Astrocyte (in vitro differentiated cells and primary cell): ENCODE results near the gene SMIM43. TPM values are rescaled to one million over a fixed set of nuclear protein-coding genes. Genes with fewer than 3 reads are reported as not detected.

Source experiments
- DNase-seq: peaks from one replicate; pipeline ENCODE4 v3.0.0-alpha.2; 2010; ENCODE audit warnings: low read depth
- FAIRE-seq: peaks from 2 replicates; lab custom pipeline; 2011; peaks lifted over from hg19 to GRCh38; lab: Jason Lieb, UNC
- H2AFZ ChIP-seq: 2 replicates; pipeline ENCODE4 v1.6.0; 2012; ENCODE audit warnings: low read depth, low read length, inconsistent platforms
- H3K27ac ChIP-seq: 2 replicates; pipeline ENCODE4 v1.5.1; 2011; ENCODE audit warnings: low read depth, low read length, inconsistent platforms
- H3K27me3 ChIP-seq: 2 replicates; pipeline ENCODE4 v1.6.0; 2011; ENCODE audit warnings: low read length, inconsistent platforms; ENCODE audit not compliant: insufficient read depth
- H3K36me3 ChIP-seq: 2 replicates; pipeline ENCODE4 v1.5.1; 2011; ENCODE audit warnings: low read length, inconsistent platforms; ENCODE audit not compliant: insufficient read depth
- H3K4me1 ChIP-seq: 2 replicates; pipeline ENCODE4 v1.5.1; 2011; ENCODE audit warnings: low read length, inconsistent platforms; ENCODE audit not compliant: insufficient read depth
- H3K4me2 ChIP-seq: 2 replicates; pipeline ENCODE4 v1.6.0; 2012; ENCODE audit warnings: low read length, inconsistent platforms
- H3K4me3 ChIP-seq: 2 replicates; pipeline ENCODE4 v1.5.1; 2011; ENCODE audit warnings: low read depth, mild to moderate bottlenecking, low read length, inconsistent platforms; ENCODE audit not compliant: insufficient read depth
- H3K79me2 ChIP-seq: 2 replicates; pipeline ENCODE4 v1.6.0; 2012; ENCODE audit warnings: mild to moderate bottlenecking, low read length, inconsistent platforms; ENCODE audit not compliant: insufficient read depth
- H3K9ac ChIP-seq: 2 replicates; pipeline ENCODE4 v1.6.0; 2012; ENCODE audit warnings: mild to moderate bottlenecking, low read length, inconsistent platforms
- H3K9me3 ChIP-seq: 2 replicates; pipeline ENCODE4 v1.5.1; 2012; ENCODE audit warnings: low read depth, mild to moderate bottlenecking, low read length, inconsistent platforms; ENCODE audit not compliant: insufficient read depth
- H4K20me1 ChIP-seq: 2 replicates; pipeline ENCODE4 v1.6.0; 2012; ENCODE audit warnings: low read length, inconsistent platforms; ENCODE audit not compliant: insufficient read depth
- H3K27ac Mint-ChIP-seq: one replicate; pipeline ENCODE4 v1.8.0; 2021; ENCODE audit warnings: mild to moderate bottlenecking, mixed read lengths; ENCODE audit not compliant: unreplicated experiment
- H3K27me3 Mint-ChIP-seq: one replicate; pipeline ENCODE4 v1.8.0; 2021; ENCODE audit warnings: low read depth, mixed read lengths; ENCODE audit not compliant: unreplicated experiment
- H3K36me3 Mint-ChIP-seq: one replicate; pipeline ENCODE4 v1.8.0; 2021; ENCODE audit warnings: low read depth, mixed read lengths; ENCODE audit not compliant: unreplicated experiment
- H3K4me1 Mint-ChIP-seq: one replicate; pipeline ENCODE4 v1.8.0; 2021; ENCODE audit warnings: low read depth, mixed read lengths; ENCODE audit not compliant: unreplicated experiment
- H3K4me3 Mint-ChIP-seq: one replicate; pipeline ENCODE4 v1.8.0; 2021; ENCODE audit warnings: mild to moderate bottlenecking, moderate library complexity, mixed read lengths; ENCODE audit not compliant: unreplicated experiment
- H3K9me3 Mint-ChIP-seq: one replicate; pipeline ENCODE4 v1.8.0; 2021; ENCODE audit warnings: mild to moderate bottlenecking, mixed read lengths; ENCODE audit not compliant: unreplicated experiment
- EZH2 ChIP-seq: IDR thresholded peaks from 2 replicates; pipeline ENCODE4 v1.6.1; 2012; ENCODE audit warnings: mild to moderate bottlenecking, low read length, inconsistent platforms; ENCODE audit not compliant: insufficient read depth
- total RNA-seq: library from RNA; stranded (reverse); gene quantifications from 2 replicates; pipeline ENCODE4 v1.2.1, GENCODE V29; 2021
- TF ChIP-seq, protein P1 (sequence below): IDR thresholded peaks from 2 replicates; pipeline ENCODE4 v1.5.1; 2011; ENCODE audit warnings: low read depth, mild to moderate bottlenecking, inconsistent platforms, low read length, moderate library complexity; ENCODE audit not compliant: insufficient read depth

SMIM43 gene
- total RNA-seq, 1 donor from 2014 or later, result not detected

DNA sequence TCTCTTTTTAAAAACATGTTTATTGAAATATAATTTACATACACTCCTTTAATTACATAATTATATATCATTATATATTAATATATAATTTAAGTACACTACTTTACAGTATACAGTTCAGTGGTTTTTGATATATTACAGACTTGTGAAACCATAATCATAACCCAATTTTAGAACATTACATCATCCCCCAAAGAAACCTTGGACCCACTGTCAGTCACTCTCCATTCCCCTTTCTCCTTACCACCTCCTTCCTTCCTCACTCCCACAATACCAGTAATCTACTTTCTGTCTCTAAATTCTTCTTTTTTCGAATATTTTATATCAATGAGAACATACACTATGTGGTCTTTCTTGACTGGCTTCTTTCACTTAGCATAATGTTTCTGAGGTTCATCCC lies 18.2 kb upstream of the SMIM43 start:
- FAIRE-seq (no peak), DNase-seq (no peak)
- H3K4me1 Mint-ChIP-seq, result peaks cover 12% of the 10 kb centered on the region
- H3K79me2 ChIP-seq, result no peaks in the 10 kb centered on the region
- no peak overlapping the region for H2AFZ ChIP-seq
- peaks cover 4% of the 10 kb centered on the region for H3K9me3 Mint-ChIP-seq
- no peak overlapping the region for H3K27ac ChIP-seq
- no peak overlapping the region for H3K4me3 ChIP-seq
- H4K20me1 ChIP-seq, result no peaks in the 10 kb centered on the region
- no peaks in the 10 kb centered on the region for H3K36me3 ChIP-seq
- H3K9ac ChIP-seq, result no peak overlapping the region
- H3K36me3 Mint-ChIP-seq, result no peaks in the 10 kb centered on the region
- no peaks in the 10 kb centered on the region for H3K27me3 ChIP-seq
- H3K27me3 Mint-ChIP-seq, result peaks cover 6% of the 10 kb centered on the region
- H3K4me3 Mint-ChIP-seq, result no peak overlapping the region
- peaks cover 12% of the 10 kb centered on the region for H3K4me1 ChIP-seq
- H3K4me2 ChIP-seq, result no peak overlapping the region
- H3K9me3 ChIP-seq, result no peaks in the 10 kb centered on the region
- H3K27ac Mint-ChIP-seq, result no peak overlapping the region
- TF ChIP-seq, protein P1, sequence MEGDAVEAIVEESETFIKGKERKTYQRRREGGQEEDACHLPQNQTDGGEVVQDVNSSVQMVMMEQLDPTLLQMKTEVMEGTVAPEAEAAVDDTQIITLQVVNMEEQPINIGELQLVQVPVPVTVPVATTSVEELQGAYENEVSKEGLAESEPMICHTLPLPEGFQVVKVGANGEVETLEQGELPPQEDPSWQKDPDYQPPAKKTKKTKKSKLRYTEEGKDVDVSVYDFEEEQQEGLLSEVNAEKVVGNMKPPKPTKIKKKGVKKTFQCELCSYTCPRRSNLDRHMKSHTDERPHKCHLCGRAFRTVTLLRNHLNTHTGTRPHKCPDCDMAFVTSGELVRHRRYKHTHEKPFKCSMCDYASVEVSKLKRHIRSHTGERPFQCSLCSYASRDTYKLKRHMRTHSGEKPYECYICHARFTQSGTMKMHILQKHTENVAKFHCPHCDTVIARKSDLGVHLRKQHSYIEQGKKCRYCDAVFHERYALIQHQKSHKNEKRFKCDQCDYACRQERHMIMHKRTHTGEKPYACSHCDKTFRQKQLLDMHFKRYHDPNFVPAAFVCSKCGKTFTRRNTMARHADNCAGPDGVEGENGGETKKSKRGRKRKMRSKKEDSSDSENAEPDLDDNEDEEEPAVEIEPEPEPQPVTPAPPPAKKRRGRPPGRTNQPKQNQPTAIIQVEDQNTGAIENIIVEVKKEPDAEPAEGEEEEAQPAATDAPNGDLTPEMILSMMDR, result no peak
- TF ChIP-seq EZH2, result no peak

DNA sequence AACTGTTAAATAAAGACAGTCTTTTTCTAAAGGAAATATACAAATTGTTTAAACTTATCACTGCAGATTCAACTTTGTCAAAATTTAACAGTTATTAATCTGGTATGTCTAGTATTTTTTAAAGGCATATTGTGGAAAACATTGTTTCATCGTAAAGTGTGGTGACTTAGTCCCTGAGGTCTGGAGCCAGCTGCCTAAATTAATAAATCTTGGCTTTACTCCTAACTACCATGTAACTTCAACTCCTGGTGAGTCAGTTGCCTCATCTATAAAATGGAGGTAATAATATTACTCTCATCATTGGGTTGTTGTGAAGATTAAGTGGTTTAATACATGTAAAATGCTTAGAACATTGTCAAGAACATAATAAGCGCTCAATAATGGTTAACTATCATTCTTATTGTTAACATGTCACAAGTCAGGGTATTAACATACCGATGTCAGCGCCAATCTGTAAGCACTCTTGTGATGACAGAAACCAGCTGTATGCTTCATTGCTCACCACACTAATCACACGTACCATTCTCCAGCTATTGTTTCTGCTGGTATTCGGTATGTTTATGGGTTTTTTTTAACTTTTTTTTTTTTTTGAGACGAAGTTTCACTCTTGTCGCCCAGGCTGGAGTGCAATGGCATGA lies 14.1 kb upstream of the SMIM43 start:
- H3K27ac Mint-ChIP-seq, result no peak overlapping the region
- H3K27me3 Mint-ChIP-seq, result peaks cover 6% of the 10 kb centered on the region
- H3K4me1 ChIP-seq, result no peaks in the 10 kb centered on the region
- H4K20me1 ChIP-seq, result no peaks in the 10 kb centered on the region
- H3K27ac ChIP-seq, result no peak overlapping the region
- H3K4me3 Mint-ChIP-seq, result no peak overlapping the region
- H3K36me3 Mint-ChIP-seq, result no peaks in the 10 kb centered on the region
- H3K4me2 ChIP-seq, result no peak overlapping the region
- no peaks in the 10 kb centered on the region for H3K4me1 Mint-ChIP-seq
- H3K27me3 ChIP-seq, result no peaks in the 10 kb centered on the region
- no peak for DNase-seq
- no peaks in the 10 kb centered on the region for H3K9me3 Mint-ChIP-seq
- H3K4me3 ChIP-seq, result no peak overlapping the region
- no peaks in the 10 kb centered on the region for H3K79me2 ChIP-seq
- no peak for TF ChIP-seq EZH2
- TF ChIP-seq, protein P1, result no peak
- H3K9ac ChIP-seq, result no peak overlapping the region
- H3K9me3 ChIP-seq, result no peaks in the 10 kb centered on the region
- FAIRE-seq, result peak; percentile 96
- H3K36me3 ChIP-seq, result no peaks in the 10 kb centered on the region
- no peak overlapping the region for H2AFZ ChIP-seq

DNA sequence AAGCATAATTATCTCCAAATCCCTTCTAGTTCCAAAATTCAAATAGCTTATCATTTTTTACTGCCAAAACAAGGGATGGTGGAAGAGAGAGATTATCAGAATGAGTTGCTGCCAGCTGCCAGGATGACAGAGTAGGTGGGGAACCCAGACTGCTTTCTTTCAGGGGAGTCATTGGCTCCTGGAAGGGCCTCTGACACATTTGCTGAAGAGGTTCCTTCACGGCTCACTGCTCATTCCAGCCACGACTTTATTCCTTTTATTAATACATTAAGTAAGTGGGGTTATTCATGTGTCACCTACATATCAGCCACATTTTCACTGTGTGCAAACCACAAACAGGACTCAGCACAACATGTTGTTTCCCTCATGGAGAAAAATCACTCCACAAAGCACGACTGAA lies 12.7 kb upstream of the SMIM43 start:
- Mint-ChIP-seq H3K27ac (no peak overlapping the region), H3K36me3 (no peaks in the 10 kb centered on the region), H3K4me1 (no peaks in the 10 kb centered on the region), H3K27me3 (peaks cover 6% of the 10 kb centered on the region), H3K4me3 (no peak overlapping the region), H3K9me3 (no peaks in the 10 kb centered on the region)
- H3K4me1 ChIP-seq, result no peaks in the 10 kb centered on the region
- no peak overlapping the region for H3K27ac ChIP-seq
- H3K27me3 ChIP-seq, result no peaks in the 10 kb centered on the region
- H3K36me3 ChIP-seq, result no peaks in the 10 kb centered on the region
- FAIRE-seq (peak; percentile 20), DNase-seq (peak; percentile 71)
- no peaks in the 10 kb centered on the region for H4K20me1 ChIP-seq
- H3K9ac ChIP-seq, result no peak overlapping the region
- TF ChIP-seq EZH2, result no peak
- TF ChIP-seq, protein P1, result no peak
- H3K79me2 ChIP-seq, result no peaks in the 10 kb centered on the region
- no peak overlapping the region for H3K4me2 ChIP-seq
- no peak overlapping the region for H3K4me3 ChIP-seq
- H2AFZ ChIP-seq, result peak overlapping the region; percentile 12
- no peaks in the 10 kb centered on the region for H3K9me3 ChIP-seq
